ENCODE data around the gene ELL. TPM values are rescaled to one million over a fixed set of nuclear protein-coding genes. Genes with fewer than 3 reads are reported as not detected.

Gene ELL
- total RNA-seq, 1 donor from 2014 or later, result 25.3 TPM

DNA sequence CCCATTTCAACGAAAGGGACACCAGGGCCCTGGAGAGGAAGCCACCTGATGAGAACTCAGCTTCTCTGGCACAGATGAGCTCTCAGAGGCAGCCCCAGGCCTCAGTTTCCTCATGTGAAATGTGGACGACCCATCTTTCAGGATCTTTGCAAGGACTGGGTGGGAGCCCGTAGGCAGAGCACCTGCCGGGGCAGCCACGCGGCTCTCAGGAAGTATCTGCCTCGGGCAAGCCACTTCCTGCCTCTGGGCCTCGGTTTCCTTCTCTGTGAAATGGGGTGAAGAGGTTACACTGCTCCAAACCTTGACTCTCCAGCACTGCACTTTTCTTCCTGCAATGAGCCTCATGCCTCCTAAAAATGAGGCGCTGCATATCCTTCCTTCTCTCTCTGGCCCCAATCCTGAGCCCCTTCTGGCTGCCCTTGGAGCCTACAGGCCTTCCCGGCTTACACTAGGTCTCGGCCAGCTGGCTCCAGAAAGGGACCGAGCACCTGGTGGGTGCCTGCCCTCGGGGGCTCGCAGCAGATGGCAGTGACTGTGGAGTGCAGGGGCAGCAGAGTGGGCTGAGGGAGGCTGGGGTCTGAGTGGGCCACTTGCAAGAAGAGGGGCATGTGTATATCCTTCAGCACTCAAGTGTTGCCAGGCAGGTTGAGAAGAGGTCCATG lies 99.2 kb downstream of the ELL start:
- Histone ChIP-seq H3K4me3 (no peak overlapping the region), H3K36me3 (no peaks in the 10 kb centered on the region), H3K4me1 (peaks cover 90% of the 10 kb centered on the region), H3K9me3 (no peaks in the 10 kb centered on the region), H3K27ac (no peak overlapping the region), H3K27me3 (no peaks in the 10 kb centered on the region)
- DNase-seq (ENCODE audit: extremely low spot score in 2 of 2), result no peak
- intact Hi-C loops (cut with DNase I), result no loop called here
- TF ChIP-seq, protein P1, sequence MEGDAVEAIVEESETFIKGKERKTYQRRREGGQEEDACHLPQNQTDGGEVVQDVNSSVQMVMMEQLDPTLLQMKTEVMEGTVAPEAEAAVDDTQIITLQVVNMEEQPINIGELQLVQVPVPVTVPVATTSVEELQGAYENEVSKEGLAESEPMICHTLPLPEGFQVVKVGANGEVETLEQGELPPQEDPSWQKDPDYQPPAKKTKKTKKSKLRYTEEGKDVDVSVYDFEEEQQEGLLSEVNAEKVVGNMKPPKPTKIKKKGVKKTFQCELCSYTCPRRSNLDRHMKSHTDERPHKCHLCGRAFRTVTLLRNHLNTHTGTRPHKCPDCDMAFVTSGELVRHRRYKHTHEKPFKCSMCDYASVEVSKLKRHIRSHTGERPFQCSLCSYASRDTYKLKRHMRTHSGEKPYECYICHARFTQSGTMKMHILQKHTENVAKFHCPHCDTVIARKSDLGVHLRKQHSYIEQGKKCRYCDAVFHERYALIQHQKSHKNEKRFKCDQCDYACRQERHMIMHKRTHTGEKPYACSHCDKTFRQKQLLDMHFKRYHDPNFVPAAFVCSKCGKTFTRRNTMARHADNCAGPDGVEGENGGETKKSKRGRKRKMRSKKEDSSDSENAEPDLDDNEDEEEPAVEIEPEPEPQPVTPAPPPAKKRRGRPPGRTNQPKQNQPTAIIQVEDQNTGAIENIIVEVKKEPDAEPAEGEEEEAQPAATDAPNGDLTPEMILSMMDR (IDR thresholded peaks at IDR 0.05), result no peak
- TF ChIP-seq POLR2AphosphoS5 (IDR thresholded peaks at IDR 0.05; ENCODE audit: insufficient read depth in 1 of 2, low read depth in 1 of 2), result no peak
- TF ChIP-seq POLR2A (IDR thresholded peaks at IDR 0.05), result no peak

DNA sequence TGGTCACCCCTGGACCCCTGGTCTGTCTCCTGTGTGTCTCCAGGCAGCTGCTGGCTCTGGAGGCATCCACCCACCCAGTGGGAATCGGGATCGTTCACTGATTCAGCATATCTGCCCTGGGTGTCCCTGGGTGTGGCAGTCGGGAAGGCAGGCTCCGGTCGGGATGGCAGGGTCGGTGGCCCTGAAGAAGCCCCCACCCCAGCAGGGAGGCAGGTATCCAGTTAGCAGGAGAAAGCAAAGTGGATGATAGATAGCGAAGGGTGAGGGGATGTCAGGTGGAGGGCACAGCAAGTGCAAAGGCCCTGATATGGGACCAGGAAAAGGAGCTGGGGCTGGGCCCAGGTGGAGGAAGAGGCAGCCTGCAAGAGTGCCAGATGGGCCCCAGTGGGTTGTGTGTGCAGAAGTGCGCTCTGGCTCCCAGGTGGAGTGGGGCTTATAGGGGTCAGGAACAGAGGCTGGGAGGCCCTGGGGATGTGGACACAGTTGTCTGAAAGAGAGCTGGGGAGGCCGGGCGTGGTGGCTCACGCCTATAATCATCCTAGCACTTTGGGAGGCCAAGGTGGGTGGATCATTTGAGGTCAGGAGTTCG lies 100.4 kb downstream of the ELL start:
- intact Hi-C loops (cut with DNase I), result no loop called here

DNA sequence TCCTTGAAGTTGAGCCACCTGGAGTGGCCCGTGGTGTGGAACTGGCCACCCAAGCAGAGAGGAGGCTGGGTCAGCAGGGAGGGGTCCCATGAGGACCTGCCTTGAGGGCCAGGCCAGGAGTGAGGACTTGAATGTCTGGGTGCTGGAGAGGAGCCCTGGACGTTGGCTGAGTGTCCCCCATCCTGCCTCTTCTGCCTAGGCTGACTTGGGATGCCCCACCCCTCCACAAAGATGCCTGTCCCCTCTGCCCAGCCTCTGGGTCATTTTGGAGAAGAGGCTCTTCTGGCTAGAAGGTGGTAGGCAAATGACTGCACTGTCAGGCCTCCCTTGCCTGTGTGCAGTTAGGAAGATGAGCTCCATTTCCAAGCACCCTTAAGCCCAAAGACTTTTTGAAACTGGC lies 100.9 kb downstream of the ELL start:
- Histone ChIP-seq H3K4me3 (peak overlapping the region; percentile 66 to 76), H3K9me3 (no peaks in the 10 kb centered on the region), H3K27me3 (no peaks in the 10 kb centered on the region), H3K4me1 (peaks cover 90% of the 10 kb centered on the region), H3K36me3 (no peaks in the 10 kb centered on the region), H3K27ac (peak overlapping the region; percentile 97)
- intact Hi-C loops (cut with DNase I), result no loop called here
- no peak for DNase-seq (ENCODE audit: extremely low spot score in 2 of 2)
- no peak for TF ChIP-seq POLR2AphosphoS5 (IDR thresholded peaks at IDR 0.05; ENCODE audit: insufficient read depth in 1 of 2, low read depth in 1 of 2)
- TF ChIP-seq, protein P1 (IDR thresholded peaks at IDR 0.05), result no peak

More for the DNA sequence above, 100.4 kb downstream of the ELL start:
- peak overlapping the region; percentile 97 for H3K27ac ChIP-seq
- DNase-seq (ENCODE audit: extremely low spot score in 2 of 2), result no peak
- no peaks in the 10 kb centered on the region for H3K36me3 ChIP-seq
- peak overlapping the region in 1 of 2 donors; percentile 66 for H3K4me3 ChIP-seq
- no peak for TF ChIP-seq POLR2AphosphoS5 (IDR thresholded peaks at IDR 0.05; ENCODE audit: insufficient read depth in 1 of 2, low read depth in 1 of 2)
- TF ChIP-seq, protein P1 (IDR thresholded peaks at IDR 0.05), result no peak
- no peak for TF ChIP-seq POLR2A (IDR thresholded peaks at IDR 0.05)
- H3K4me1 ChIP-seq, result peaks cover 90% of the 10 kb centered on the region
- no peaks in the 10 kb centered on the region for H3K9me3 ChIP-seq
- no peaks in the 10 kb centered on the region for H3K27me3 ChIP-seq

DNA sequence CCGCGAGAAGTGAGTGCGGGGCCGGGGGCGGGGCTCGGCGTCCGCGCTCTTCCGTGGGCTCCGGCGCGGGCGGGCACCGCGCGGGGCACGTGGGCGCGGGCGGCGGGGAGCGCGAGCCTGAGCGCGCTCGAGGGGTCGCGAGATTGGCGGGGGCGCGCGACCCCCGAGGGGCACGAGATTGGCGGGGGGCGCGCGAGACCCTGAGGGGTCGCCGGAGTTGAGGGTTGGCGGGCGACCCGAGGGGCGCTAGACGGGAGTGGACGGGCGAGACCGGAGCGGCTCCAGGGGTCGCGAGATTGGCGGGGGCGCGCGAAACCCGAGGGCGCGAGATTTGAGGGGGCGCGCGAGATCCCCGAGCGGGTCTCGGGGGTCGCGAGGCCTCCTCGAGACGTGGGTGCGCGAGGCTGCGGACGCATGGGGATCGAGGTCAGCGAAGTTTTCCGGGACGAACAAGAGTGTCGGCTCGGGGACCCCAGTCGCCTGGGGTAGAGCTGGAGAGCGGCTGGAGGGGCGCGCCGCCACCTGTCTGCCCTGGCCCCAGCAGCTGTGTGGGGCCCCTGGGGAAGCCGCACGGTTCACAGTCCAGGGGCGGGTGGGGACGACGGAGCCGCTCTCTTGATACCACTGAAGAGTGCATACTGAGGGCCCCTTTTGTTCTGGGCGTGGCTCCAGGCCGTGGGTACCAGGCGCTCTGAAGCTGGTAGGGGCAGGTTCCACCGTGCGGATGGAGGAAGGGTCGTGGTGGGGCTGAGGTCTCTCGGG lies 102.0 kb downstream of the ELL start:
- Histone ChIP-seq H3K36me3 (no peaks in the 10 kb centered on the region), H3K27ac (peak overlapping the region; percentile 97), H3K4me3 (peak overlapping the region; percentile 66 to 76), H3K4me1 (peaks cover 90% of the 10 kb centered on the region), H3K9me3 (no peaks in the 10 kb centered on the region), H3K27me3 (no peaks in the 10 kb centered on the region)
- intact Hi-C loops (cut with DNase I), result no loop called here
- DNase-seq (ENCODE audit: extremely low spot score in 2 of 2), result no peak
- peak in 1 of 2 donors; percentile 48 for TF ChIP-seq POLR2AphosphoS5 (IDR thresholded peaks at IDR 0.05; ENCODE audit: insufficient read depth in 1 of 2, low read depth in 1 of 2)
- no peak for TF ChIP-seq POLR2A (IDR thresholded peaks at IDR 0.05)

DNA sequence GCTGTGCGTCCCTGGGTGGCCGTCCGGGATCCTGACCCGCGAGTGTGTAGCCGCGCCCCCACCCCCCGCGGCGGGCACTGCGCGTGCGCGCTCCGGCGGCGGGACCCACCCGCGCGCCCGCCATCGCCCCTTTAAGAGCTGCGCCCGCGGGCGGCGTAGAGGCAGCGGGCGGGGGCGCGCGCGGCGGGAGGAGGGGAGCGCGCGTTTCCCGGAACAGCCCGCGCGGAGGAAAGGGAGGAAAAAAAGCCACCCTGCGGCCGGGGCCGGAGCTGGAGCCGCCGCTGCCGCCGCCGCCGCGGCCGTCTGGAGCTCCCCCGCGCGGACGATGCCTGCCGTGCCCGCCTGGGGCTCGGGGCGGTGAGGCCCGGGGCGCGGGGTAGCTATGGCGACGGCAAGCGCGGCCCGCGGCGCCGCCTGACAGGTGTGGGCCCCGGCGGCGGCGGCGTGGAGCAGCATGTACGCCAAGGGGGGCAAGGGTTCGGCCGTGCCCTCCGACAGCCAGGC lies 102.6 kb downstream of the ELL start, which contains the start of gene SSBP4:
SSBP4 (plus strand) TSS at position 204 of the 504 bp plus-strand sequence; CDS start at position 455, 251 bp downstream.
- intact Hi-C loops (cut with DNase I), result no loop called here
- peaks cover 93% of the 10 kb centered on the region for H3K4me1 ChIP-seq

More for the DNA sequence above, 102.6 kb downstream of the ELL start, which contains the start of gene SSBP4:
- TF ChIP-seq POLR2AphosphoS5 (IDR thresholded peaks at IDR 0.05; ENCODE audit: insufficient read depth in 1 of 2, low read depth in 1 of 2) (no peak), POLR2A (IDR thresholded peaks at IDR 0.05) (peak in 1 of 2 donors; percentile 62)
- TF ChIP-seq, protein P1 (IDR thresholded peaks at IDR 0.05), result no peak
- Histone ChIP-seq H3K4me3 (peak within 1 kb of the TSS; percentile 66 to 76), H3K36me3 (no peaks in the 10 kb centered on the region), H3K27ac (peak within 1 kb of the TSS; percentile 97), H3K9me3 (no peaks in the 10 kb centered on the region), H3K27me3 (no peaks in the 10 kb centered on the region)
- no peak for DNase-seq (ENCODE audit: extremely low spot score in 2 of 2)
